Caco-2 (cell line): ENCODE results near the gene NARS2. TPM values are rescaled to one million over a fixed set of nuclear protein-coding genes. Genes with fewer than 3 reads are reported as not detected.
"Not testable (repeated sequence)": the region's sequence is repeated elsewhere in the genome, so short reads cannot be mapped to it uniquely, and the experiment has no call there.

Source experiments
- BruUV-seq: library from RNA; stranded (reverse); fragments of 400-500 nt; replicated peaks from 2 replicates; lab custom pipeline; 2021; lab: Mats Ljungman, UMichigan
- CTCF ChIA-PET: fragments of 300-600 bp; sonication (Branson Sonifier 250); formaldehyde crosslinking; loops from one replicate; lab custom pipeline; 2022; ENCODE audit warnings: antibody characterized with exemption; lab: Charles Lee
- POLR2A ChIA-PET: fragments of 300-600 bp; sonication (Branson Sonifier 250); formaldehyde crosslinking; loops from one replicate; lab custom pipeline; 2022; ENCODE audit warnings: antibody characterized with exemption; lab: Charles Lee
- DNase-seq, 2 experiments: peaks; one replicate each; pipeline versions ENCODE4 v3.0.0 to v3.0.0-alpha.2; 2020 to 2022
- H3K27me3 ChIP-seq: replicated peaks from 2 replicates; pipeline ENCODE4 v1.6.0; 2011; ENCODE audit warnings: low read length; ENCODE audit not compliant: control insufficient read depth, insufficient read depth
- H3K36me3 ChIP-seq: 2 replicates; pipeline ENCODE4 v1.5.1; 2011; ENCODE audit warnings: low read length; ENCODE audit not compliant: control insufficient read depth, insufficient read depth
- H3K4me1 ChIP-seq: fragments of 250-450 bp; sonication (Bioruptor Pico); 2 replicates; pipeline ENCODE4 v1.5.1; 2020; ENCODE audit warnings: mild to moderate bottlenecking
- H3K4me3 ChIP-seq: 2 replicates; pipeline ENCODE4 v1.5.1; 2011; ENCODE audit warnings: low read depth, mild to moderate bottlenecking, control low read depth, low read length
- H3K9me3 ChIP-seq: fragments of 250-450 bp; sonication (Bioruptor Pico); 2 replicates; pipeline ENCODE4 v1.5.1; 2020; ENCODE audit warnings: mild to moderate bottlenecking, moderate library complexity
- H3K27ac Mint-ChIP-seq: one replicate; pipeline ENCODE4 v1.8.0; 2022; ENCODE audit warnings: mixed read lengths; ENCODE audit not compliant: unreplicated experiment
- H3K27me3 Mint-ChIP-seq: one replicate; pipeline ENCODE4 v1.8.0; 2022; ENCODE audit warnings: mixed read lengths; ENCODE audit not compliant: insufficient read depth, unreplicated experiment
- H3K36me3 Mint-ChIP-seq: one replicate; pipeline ENCODE4 v1.8.0; 2022; ENCODE audit warnings: mild to moderate bottlenecking, mixed read lengths; ENCODE audit not compliant: insufficient read depth, unreplicated experiment
- H3K4me1 Mint-ChIP-seq: one replicate; pipeline ENCODE4 v1.8.0; 2022; ENCODE audit warnings: low read depth, mixed read lengths; ENCODE audit not compliant: unreplicated experiment
- H3K4me3 Mint-ChIP-seq: one replicate; pipeline ENCODE4 v1.8.0; 2022; ENCODE audit warnings: mild to moderate bottlenecking, moderate library complexity, mixed read lengths; ENCODE audit not compliant: unreplicated experiment
- H3K9me3 Mint-ChIP-seq: one replicate; pipeline ENCODE4 v1.8.0; 2022; ENCODE audit warnings: mixed read lengths; ENCODE audit not compliant: unreplicated experiment
- CTCF ChIP-seq, 2 experiments: fragments of 200-600 bp in 1 of 2; IDR thresholded peaks; 1 replicate in 1 of 2; 2 replicates in 1 of 2; pipeline versions ENCODE4 v1.5.1 to v1.8.0; 2011 to 2022; ENCODE audit warnings: antibody characterized with exemption in 1 of 2, control low read depth in 1 of 2, inconsistent platforms in 1 of 2, low read depth in 1 of 2, low read length in 1 of 2, mild to moderate bottlenecking in 1 of 2, moderate library complexity in 1 of 2; ENCODE audit not compliant: insufficient read depth in 1 of 2, severe bottlenecking in 1 of 2, unreplicated experiment in 1 of 2
- intact Hi-C: fragments of 100-400 bp; cut with micrococcal nuclease; formaldehyde crosslinking; loops from one replicate; pipeline ENCODE4 v1.10.0; 2022; ENCODE audit not compliant: unreplicated experiment
- total RNA-seq: library from RNA; stranded (reverse); gene quantifications from 2 replicates; pipeline ENCODE4 v1.2.3, GENCODE V29; 2022

The NARS2 gene
- total RNA-seq, 1 experiment from 2014 or later, result 49.3 TPM

GRCh38 chr11:78520230-78520629 lies 54.4 kb downstream of the NARS2 start:
- no peak overlapping the region for H3K4me3 Mint-ChIP-seq

GRCh38 chr11:78516281-78516680 lies 58.4 kb downstream of the NARS2 start:
- intact Hi-C loops, result no loop called here
- H3K27me3 Mint-ChIP-seq, result no peaks in the 10 kb centered on the region
- H3K27ac Mint-ChIP-seq, result no peak overlapping the region
- no peaks in the 10 kb centered on the region for H3K36me3 Mint-ChIP-seq
- H3K9me3 Mint-ChIP-seq, result no peaks in the 10 kb centered on the region
- no peak overlapping the region for H3K4me3 Mint-ChIP-seq
- Histone ChIP-seq H3K4me1 (no peaks in the 10 kb centered on the region), H3K4me3 (no peak overlapping the region), H3K27me3 (no peaks in the 10 kb centered on the region), H3K36me3 (no peaks in the 10 kb centered on the region), H3K9me3 (no peaks in the 10 kb centered on the region)
- DNase-seq, result no peak
- ChIA-PET POLR2A (no interaction called here), CTCF (no interaction called here)
- H3K4me1 Mint-ChIP-seq, result no peaks in the 10 kb centered on the region
- TF ChIP-seq CTCF (IDR thresholded peaks at IDR 0.05; ENCODE audit: insufficient read depth in 1 of 2, low read depth in 1 of 2, low read length in 1 of 2, severe bottlenecking in 1 of 2, unreplicated experiment in 1 of 2), result no peak
- BruUV-seq, result no TSS peak

More at GRCh38 chr11:78520230-78520629, 54.4 kb downstream of the NARS2 start:
- H3K4me3 ChIP-seq, result no peak overlapping the region
- Mint-ChIP-seq H3K36me3 (peaks cover 5% of the 10 kb centered on the region), H3K9me3 (no peaks in the 10 kb centered on the region), H3K4me1 (peaks cover 7% of the 10 kb centered on the region), H3K27me3 (no peaks in the 10 kb centered on the region), H3K27ac (no peak overlapping the region)
- POLR2A ChIA-PET, result no interaction called here
- H3K27me3 ChIP-seq, result no peaks in the 10 kb centered on the region
- CTCF ChIA-PET, result interaction anchor here (1.0 kb wide), 1 partner anchor 44 kb away, joined by 3 read pairs; no protein-coding TSS in a partner anchor
- intact Hi-C loops, result no loop called here
- H3K36me3 ChIP-seq, result no peaks in the 10 kb centered on the region
- no peak for DNase-seq
- H3K4me1 ChIP-seq, result peaks cover 3% of the 10 kb centered on the region
- no TSS peak for BruUV-seq
- no peaks in the 10 kb centered on the region for H3K9me3 ChIP-seq
- TF ChIP-seq CTCF (IDR thresholded peaks at IDR 0.05; ENCODE audit: insufficient read depth in 1 of 2, low read depth in 1 of 2, low read length in 1 of 2, severe bottlenecking in 1 of 2, unreplicated experiment in 1 of 2), result no peak

- no peaks in the 10 kb centered on the region for H3K36me3 Mint-ChIP-seq
- Histone ChIP-seq H3K36me3 (no peaks in the 10 kb centered on the region), H3K4me1 (no peaks in the 10 kb centered on the region), H3K4me3 (no peak overlapping the region), H3K9me3 (peaks cover 9% of the 10 kb centered on the region), H3K27me3 (no peaks in the 10 kb centered on the region)
- intact Hi-C loops, result no loop called here
- H3K27ac Mint-ChIP-seq, result no peak overlapping the region
- peaks cover 9% of the 10 kb centered on the region for H3K9me3 Mint-ChIP-seq
- no peaks in the 10 kb centered on the region for H3K27me3 Mint-ChIP-seq
- H3K4me3 Mint-ChIP-seq, result no peak overlapping the region
- TF ChIP-seq CTCF (IDR thresholded peaks at IDR 0.05; ENCODE audit: insufficient read depth in 1 of 2, low read depth in 1 of 2, low read length in 1 of 2, severe bottlenecking in 1 of 2, unreplicated experiment in 1 of 2), result no peak
- ChIA-PET CTCF (no interaction called here), POLR2A (no interaction called here)
- H3K4me1 Mint-ChIP-seq, result no peaks in the 10 kb centered on the region
- no TSS peak for BruUV-seq
- no peak for DNase-seq
These were observed 59.7 kb downstream of the NARS2 start for GRCh38 chr11:78514922-78515502.

GRCh38 chr11:78513085-78513484 lies 61.6 kb downstream of the NARS2 start:
- peaks cover 11% of the 10 kb centered on the region for H3K9me3 ChIP-seq
- H3K4me1 ChIP-seq, H3K4me1 Mint-ChIP-seq, DNase-seq, BruUV-seq, H3K36me3 ChIP-seq, intact Hi-C loops, CTCF ChIA-PET, H3K27ac Mint-ChIP-seq, H3K4me3 Mint-ChIP-seq, H3K36me3 Mint-ChIP-seq, H3K4me3 ChIP-seq, POLR2A ChIA-PET, H3K27me3 ChIP-seq, H3K27me3 Mint-ChIP-seq: not testable (repeated sequence)
- peaks cover 14% of the 10 kb centered on the region for H3K9me3 Mint-ChIP-seq
